GM10266 (cell line): ENCODE measurements around the gene CTNND1.

Source experiments
- DNase-seq: peaks from one replicate; pipeline ENCODE4 v3.0.0; 2012; ENCODE audit errors: extremely low spot score
- CTCF ChIP-seq: IDR thresholded peaks from 2 replicates; pipeline ENCODE4 v1.5.1; 2012; ENCODE audit warnings: mild to moderate bottlenecking, low read depth; ENCODE audit not compliant: control insufficient read depth, insufficient read depth; ENCODE audit errors: missing control alignments

The CTNND1 gene

GRCh38 chr11:57751176-57751575 is 10.4 kb upstream of the CTNND1 start:
- no peak for DNase-seq

DNA sequence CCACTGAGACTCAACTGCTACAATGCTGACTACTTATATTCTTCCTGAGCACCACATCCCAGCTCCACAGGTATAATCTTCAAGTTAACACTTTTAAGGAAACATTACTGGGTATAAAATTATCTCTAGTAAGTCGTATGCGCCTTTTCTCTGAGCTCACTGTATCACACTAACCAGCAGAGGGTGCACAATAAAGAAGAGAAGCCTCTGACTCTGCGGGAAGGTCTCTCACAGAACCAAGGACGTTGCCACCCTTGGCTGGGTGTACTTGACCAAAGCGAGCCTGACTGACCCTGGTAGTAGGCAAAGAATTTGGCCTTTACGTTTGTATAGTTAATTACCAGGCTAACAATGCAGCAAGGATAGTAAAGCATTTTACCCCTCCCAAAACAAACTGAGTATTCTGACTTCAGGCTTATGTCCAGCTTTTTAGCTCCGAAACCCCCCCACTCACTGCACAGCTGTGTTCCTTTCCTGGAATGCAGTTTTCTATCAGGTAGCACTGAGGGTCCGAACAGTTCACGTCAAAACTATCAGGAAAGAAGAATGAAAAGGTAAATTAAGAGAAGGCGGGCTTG is 9.8 kb upstream of the CTNND1 start, which contains the start of gene BTBD18:
Gene BTBD18 (minus strand): TSS at position 144 of the 578 bp plus-strand sequence. CDS start 631 bp downstream, outside the sequence.
- peak; percentile 25 for TF ChIP-seq CTCF
- peak; percentile 57 for DNase-seq

More at GRCh38 chr11:57751176-57751575, 10.4 kb upstream of the CTNND1 start:
- TF ChIP-seq CTCF: no peak

DNA sequence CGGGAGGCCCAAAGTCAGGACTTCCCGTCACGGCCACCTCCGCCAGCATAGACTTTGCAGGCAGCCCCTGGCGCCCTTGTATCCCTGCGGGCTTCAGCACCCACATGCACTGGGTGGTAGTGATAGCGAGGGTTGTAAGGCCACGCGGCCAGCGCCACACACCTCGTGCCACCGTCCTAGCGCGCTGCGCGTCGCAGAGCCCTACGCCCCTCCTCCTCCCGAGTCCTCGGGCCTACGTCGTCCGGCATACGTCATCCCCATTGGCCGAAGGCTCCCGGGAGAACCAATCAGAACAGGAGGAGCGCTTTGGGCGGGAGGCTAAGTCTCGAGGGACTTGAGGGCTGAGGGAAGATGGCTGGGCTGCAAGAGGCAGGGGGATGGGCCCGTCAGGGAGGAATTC is 8.6 kb upstream of the CTNND1 start:
- no peak for DNase-seq
- no peak for TF ChIP-seq CTCF

DNA sequence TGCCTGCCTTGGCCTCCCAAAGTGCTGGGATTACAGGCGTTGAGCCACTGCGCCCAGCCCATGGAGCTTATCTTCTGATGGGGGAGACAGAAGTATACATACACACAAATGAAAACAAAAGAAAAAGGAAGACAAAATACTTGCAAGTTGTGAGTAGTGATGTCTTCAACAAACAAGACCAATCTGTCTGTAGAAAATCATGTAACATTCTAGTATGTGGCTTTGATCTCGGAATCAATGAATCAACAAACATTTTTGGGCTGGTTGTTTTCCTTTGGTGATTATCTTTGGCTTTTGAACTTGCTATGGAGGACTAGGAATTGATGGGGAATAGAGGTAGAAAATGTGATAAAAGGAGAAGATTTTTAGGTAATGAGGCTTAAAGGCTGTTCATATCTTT is 3.4 kb upstream of the CTNND1 start:
- TF ChIP-seq CTCF: no peak
- DNase-seq: no peak

DNA sequence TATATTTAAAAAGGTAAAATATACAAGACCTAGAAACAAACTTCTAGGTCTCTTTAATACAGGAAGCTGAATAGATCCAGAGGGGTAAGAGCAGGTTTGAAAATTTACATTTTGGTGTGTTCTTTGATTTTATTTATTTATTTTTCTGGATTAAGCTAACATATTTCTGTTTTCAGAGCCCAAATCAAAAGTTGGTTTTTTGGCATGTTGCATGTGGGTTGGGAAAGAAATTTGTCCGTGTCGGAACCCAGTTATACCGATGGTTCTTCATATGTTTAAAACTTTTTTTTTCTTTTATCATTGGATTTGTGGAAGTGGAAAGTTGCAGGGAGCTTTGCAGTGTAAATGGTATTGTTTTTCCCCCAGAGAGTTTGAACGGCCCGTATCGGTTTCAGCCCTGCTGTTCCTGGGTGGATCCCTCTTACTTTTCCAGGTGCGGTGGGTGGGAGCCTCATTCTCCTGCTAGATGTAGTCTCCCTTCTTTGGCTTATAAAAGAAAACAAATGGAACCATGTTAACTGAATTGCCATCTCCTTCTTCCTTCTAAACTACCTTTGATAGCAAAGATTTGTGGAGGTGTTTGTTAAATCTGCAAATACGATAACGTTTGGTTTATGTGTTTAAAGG is 746 bp downstream of the CTNND1 start:
- no peak for TF ChIP-seq CTCF

DNA sequence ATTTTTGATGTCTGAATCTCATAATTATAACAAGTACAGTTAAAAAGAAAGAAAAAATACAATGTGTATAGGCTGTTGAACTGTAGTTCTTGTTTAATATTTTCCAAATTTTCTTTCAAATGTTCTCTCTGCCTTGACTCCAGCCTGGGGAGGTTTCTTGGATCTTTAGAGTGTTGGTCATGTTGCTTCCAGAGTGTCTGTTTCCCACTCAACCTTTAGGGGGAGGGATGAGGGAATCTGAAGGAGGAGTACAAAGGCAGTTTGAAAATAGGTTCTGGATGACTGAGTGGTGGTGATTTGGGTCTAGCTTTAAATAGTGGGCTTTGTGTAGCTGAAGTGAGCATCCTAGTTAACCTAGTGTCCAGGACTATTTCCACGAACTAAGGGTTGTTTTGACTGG is 2.0 kb downstream of the CTNND1 start:
- DNase-seq: no peak

More for the DNA sequence above, 746 bp downstream of the CTNND1 start:
- DNase-seq: no peak

More for the DNA sequence above, 2.0 kb downstream of the CTNND1 start:
- no peak for TF ChIP-seq CTCF
